Activated T-cell treated with anti-CD3 and anti-CD28 coated beads for 24 hours (primary cell): Measurements from ENCODE around the gene ELMO3.

ENCODE experiments used
- DNase-seq: peaks from one replicate; pipeline ENCODE4 v3.0.0-alpha.2; 2020; ENCODE audit warnings: low read depth

Gene ELMO3

GRCh38 chr16:67242138-67242730, 43.3 kb downstream of the ELMO3 start:
- DNase-seq: no peak

GRCh38 chr16:67243481-67243880, 44.5 kb downstream of the ELMO3 start:
- no peak for DNase-seq

- peak; percentile 74 for DNase-seq
These were observed 45.7 kb downstream of the ELMO3 start for GRCh38 chr16:67244387-67245185.

GRCh38 chr16:67245186-67245585, 46.3 kb downstream of the ELMO3 start:
- DNase-seq: no peak

- DNase-seq: no peak
These were observed 46.7 kb downstream of the ELMO3 start for GRCh38 chr16:67245674-67246080.

GRCh38 chr16:67246081-67246755, 47.3 kb downstream of the ELMO3 start:
- no peak for DNase-seq

GRCh38 chr16:67246756-67247191, 47.8 kb downstream of the ELMO3 start:
- DNase-seq: no peak

- DNase-seq: peak; percentile 97
These were observed 48.5 kb downstream of the ELMO3 start, which contains the start of gene FHOD1 for GRCh38 chr16:67247192-67248072. FHOD1 (minus strand) TSS chr16:67247481; CDS start chr16:67247410, 71 bp downstream.

- DNase-seq: no peak
These were observed 49.1 kb downstream of the ELMO3 start for GRCh38 chr16:67248073-67248400.

- DNase-seq: no peak
These were observed 49.7 kb downstream of the ELMO3 start, which contains the start of gene SLC9A5 for GRCh38 chr16:67248401-67249177. SLC9A5 (plus strand) TSS chr16:67248979; CDS start chr16:67249015, 36 bp downstream.

GRCh38 chr16:67249178-67250044, 50.5 kb downstream of the ELMO3 start:
- no peak for DNase-seq

GRCh38 chr16:67250045-67250327, 51.1 kb downstream of the ELMO3 start:
- no peak for DNase-seq

GRCh38 chr16:67252609-67253497, 53.9 kb downstream of the ELMO3 start:
- no peak for DNase-seq
